Inflammatory macrophage (primary cell): ENCODE data around the gene UBE2D1.
"Not testable (repeated sequence)": the region's sequence is repeated elsewhere in the genome, so short reads cannot be mapped to it uniquely, and the experiment has no call there.

Experiments
- DNase-seq, 2 donors: peaks; one replicate each; pipeline ENCODE4 v3.0.0-alpha.2; 2020 to 2022

UBE2D1 gene

GRCh38 chr10:58384544-58384998 lies 49.8 kb downstream of the UBE2D1 start:
- peak in 1 of 2 donors; percentile 14 for DNase-seq

GRCh38 chr10:58384999-58385783 lies 50.4 kb downstream of the UBE2D1 start, which contains the start of gene TFAM:
Gene TFAM (plus strand): TSS chr10:58385410. CDS start chr10:58385548, 138 bp downstream.
- peak; percentile 90 to 95 for DNase-seq

DNA sequence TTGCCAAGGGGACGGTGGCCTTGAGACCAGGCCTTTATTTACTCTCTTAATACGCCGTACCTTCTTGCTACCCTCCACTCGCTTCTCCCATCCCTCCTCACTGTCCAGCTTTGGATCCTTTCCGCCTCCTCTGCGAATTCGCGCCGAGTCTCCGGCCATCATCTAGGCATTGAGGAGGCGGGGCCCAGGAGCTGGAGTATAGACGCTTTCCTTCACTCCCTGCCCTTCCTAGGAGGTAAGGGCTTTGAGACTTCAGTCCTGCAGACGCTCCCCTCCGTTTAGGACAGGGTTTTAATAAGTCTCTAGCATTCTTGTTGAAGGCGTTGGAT lies 50.9 kb downstream of the UBE2D1 start:
- DNase-seq, result peak in 1 of 2 donors; percentile 11

GRCh38 chr10:58389024-58389423 lies 54.2 kb downstream of the UBE2D1 start:
- DNase-seq, result no peak

DNA sequence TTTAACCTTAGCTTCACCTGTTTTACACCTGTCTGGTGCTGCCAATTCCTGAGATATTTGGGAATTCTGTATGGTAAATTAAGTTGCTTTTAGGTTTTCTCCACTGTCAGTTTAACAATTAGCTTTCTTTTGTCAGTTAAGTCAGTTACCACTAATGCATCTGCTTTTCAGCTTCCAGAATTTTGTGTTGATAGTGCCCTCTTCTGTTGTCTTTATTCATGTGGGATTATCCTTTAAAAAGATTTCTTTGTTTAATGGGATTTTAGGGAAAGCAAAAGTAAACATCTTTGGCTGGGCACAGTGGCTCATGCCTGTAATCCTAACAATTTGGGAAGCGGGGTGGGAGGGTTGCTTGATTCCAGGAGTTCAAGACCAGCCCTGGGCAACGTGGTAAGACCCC lies 58.5 kb downstream of the UBE2D1 start:
- peak in 1 of 2 donors; percentile 25 for DNase-seq

DNA sequence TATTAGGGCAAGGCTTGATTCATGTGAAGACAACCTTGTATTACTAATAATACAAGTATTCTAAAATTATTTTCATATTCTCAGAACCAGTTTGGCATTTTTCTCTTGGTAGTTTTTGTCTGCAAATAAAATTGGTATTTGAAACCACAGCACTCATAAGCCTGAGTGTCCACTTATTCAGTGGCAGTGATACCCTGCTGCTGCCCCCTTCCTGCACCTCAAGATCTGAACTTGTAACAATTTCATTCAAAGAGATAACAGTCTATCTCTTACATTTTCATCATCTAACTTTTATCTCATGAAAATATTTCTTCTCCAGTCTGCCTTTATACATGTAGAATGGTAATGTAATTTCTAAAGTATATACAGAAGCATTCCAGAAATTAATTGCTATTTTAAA lies 59.7 kb downstream of the UBE2D1 start:
- no peak for DNase-seq

GRCh38 chr10:58396057-58396456 lies 61.3 kb downstream of the UBE2D1 start:
- DNase-seq, result no peak

DNA sequence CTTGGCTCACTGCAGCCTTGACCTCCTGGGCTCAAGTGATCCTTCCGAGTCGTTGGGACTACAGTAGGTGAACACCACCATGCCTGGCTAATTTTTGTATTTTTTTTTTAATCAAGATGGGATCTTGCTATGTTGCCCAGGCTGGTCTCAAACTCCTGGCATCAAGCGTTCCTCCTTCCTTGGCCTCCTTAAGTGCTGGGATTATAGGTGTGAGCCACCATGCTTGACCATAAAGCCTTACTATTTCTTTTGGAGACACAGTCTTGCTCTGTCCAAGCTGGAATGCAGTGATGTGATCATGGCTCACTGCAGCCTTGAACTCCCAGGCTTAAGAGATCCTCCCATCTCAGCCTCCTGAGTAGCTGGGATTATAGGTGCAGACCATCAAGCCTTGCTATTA lies 63.0 kb downstream of the UBE2D1 start:
- DNase-seq, result no peak

DNA sequence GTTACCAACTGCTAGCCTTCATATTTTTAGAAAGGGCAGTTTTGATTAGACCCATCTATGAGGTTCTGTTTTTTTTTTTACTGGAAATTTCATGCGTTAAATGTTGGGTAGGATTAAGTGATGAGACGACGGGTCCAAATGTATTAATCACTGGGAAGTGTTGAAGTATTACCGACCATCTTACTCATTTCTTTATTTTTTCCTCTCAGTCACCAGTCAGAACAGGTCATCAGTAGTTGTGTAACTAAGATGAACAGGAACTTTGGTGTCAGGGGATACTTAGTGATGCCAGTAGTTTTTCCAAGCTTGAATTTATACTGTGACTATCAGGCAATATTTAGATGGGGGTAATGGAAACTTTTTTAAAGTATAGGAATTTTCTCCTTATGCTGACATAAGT lies 64.6 kb downstream of the UBE2D1 start:
- DNase-seq, result peak; percentile 4 to 21

DNA sequence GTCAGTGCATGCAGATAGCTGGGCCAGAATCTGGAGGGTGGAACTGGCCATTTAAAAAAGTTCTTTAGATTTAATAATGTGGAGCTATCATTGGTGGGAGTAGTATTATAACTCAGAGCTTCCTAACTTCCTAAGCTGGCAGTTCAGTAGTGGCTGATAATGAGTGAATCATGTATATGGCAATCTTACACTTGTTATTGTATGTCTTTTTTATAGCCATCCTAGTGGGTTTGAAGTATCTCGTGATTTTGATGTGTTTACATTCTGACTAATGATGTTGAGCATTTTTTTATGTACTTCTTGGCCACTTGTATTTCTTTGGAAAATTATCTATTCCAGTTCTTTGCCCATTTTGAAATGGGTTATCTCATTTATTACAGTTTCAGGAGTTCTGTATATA lies 65.8 kb downstream of the UBE2D1 start:
- DNase-seq, result no peak

GRCh38 chr10:58404001-58404400 lies 69.2 kb downstream of the UBE2D1 start:
- no peak for DNase-seq

DNA sequence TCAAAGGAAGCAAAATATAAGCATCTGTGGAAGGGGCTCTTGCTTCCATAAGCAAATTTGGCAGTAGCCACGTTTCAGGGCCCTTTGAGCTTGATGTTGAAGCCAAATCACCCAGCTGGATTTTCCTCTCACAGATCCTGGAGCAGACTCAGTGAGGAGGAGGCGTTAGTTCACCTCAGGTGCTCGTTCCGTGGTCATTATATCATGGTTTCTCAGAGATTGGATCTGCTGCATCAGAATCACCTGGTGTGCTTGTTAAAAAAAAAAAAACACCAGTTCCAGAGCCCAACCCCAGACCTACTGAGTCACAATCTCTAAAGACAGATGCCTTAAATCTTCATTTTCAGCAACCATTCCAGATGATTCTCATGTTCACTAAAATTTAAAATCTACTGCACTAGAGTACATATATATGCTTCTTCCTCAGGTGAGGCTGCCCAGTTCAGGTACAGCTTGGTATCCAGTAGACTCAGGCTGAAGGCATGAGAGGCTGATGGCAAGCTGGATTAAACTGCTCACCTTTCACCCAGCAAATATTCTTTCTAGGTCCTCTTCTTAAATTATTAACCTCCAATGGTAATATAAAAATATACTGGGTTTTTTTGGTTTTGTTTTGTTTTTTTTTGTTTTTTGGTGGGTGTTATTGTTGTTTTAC lies 75.3 kb downstream of the UBE2D1 start:
- no peak for DNase-seq

DNA sequence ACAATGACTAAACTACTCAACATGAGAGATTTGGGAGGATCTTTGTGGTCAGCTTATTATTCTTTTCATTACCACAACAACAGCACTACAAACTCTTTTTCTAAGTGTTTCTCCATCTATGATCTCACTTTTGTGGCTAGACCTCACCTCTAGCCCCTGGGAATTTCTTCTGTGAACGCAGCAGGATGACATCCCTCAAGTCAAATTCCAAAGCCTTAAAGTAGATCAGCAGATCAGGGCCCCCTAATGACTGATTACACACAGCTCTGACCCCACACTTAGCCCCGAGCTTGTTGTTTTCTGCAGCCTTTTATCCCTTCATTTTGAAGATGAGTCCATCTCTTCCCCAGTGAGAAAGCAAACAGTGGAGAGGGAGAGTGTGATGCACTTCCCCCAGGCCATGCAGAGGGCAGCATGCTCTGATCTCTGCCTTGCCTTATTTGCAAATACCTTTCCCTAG lies 77.7 kb downstream of the UBE2D1 start:
- no peak for DNase-seq

GRCh38 chr10:58414270-58415041 lies 79.7 kb downstream of the UBE2D1 start:
- DNase-seq, result no peak

GRCh38 chr10:58415757-58416156 lies 81.0 kb downstream of the UBE2D1 start:
- no peak for DNase-seq

DNA sequence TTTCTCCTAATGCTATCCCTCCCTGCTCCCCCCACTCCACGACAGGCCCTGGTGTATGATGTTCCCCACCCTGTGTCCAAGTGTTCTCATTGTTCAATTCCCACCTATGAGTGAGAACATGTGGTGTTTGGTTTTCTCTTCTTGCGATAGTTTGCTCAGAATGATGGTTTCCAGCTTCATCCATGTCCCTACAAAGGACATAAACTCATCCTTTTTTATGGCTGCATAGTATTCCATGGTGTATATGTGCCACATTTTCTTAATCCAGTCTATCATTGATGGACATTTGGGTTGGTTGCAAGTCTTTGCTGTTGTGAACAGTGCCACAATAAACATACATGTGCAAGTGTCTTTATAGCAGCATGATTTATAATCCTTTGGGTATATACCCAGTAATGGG lies 83.1 kb downstream of the UBE2D1 start:
- DNase-seq, result not testable (repeated sequence)
